K562 (cell line): Measurements from ENCODE around the gene MRPL54. TPM values are rescaled to one million over a fixed set of nuclear protein-coding genes. Genes with fewer than 3 reads are reported as not detected.

Experiments
- ATAC-seq: fragments of 200-7000 bp; cut with Tn5 transposase; 3 replicates; pipeline ENCODE4 v1.9.1; 2020; ENCODE audit warnings: moderate library complexity
- BruUV-seq: library from RNA; stranded (reverse); fragments of 400-500 nt; replicated peaks from 2 replicates; lab custom pipeline; 2021; lab: Mats Ljungman, UMichigan
- CTCF ChIA-PET: fragments of 300-600 bp; formaldehyde crosslinking; extraction: SDS; loops from one replicate; lab custom pipeline; 2021; ENCODE audit warnings: low intra/inter-chr PET ratio; lab: Yijun Ruan, JAX
- POLR2A ChIA-PET: fragments of 300-600, 350-650 bp; sonication (Branson Sonifier 250); formaldehyde crosslinking; extraction: SDS; loops from one replicate; lab custom pipeline; 2021; ENCODE audit warnings: antibody characterized with exemption, inconsistent platforms; lab: Yijun Ruan, JAX
- DNase-seq, 4 experiments: peaks; one replicate each; pipeline versions ENCODE4 v3.0.0 to v3.0.0-alpha.2; 2011 to 2018; ENCODE audit warnings: low spot score in 3 of 4, mixed read lengths in 3 of 4; ENCODE audit errors: extremely low read depth in 1 of 4
- FAIRE-seq: peaks from 2 replicates; lab custom pipeline; 2011; peaks lifted over from hg19 to GRCh38; lab: Jason Lieb, UNC
- H2AFZ ChIP-seq: 2 replicates; pipeline ENCODE4 v1.6.0; 2011; ENCODE audit warnings: low read depth, low read length, control low read depth, inconsistent platforms
- H3K27ac ChIP-seq: fragments of 200-600 bp; 3 replicates; pipeline ENCODE4 v1.8.0; 2011; ENCODE audit warnings: low read depth, mild to moderate bottlenecking, control low read depth, inconsistent platforms, low read length, moderate library complexity, mixed read lengths; ENCODE audit errors: extremely low read depth
- H3K27me3 ChIP-seq, 2 experiments: fragments of 300-600 bp in 1 of 2; 2 replicates in 1 of 2; 3 replicates in 1 of 2; pipeline versions ENCODE4 v1.6.0 to v1.8.0; 2011; ENCODE audit warnings: inconsistent platforms in 2 of 2, low read length in 2 of 2, mild to moderate bottlenecking in 1 of 2, mixed read lengths in 1 of 2, moderate library complexity in 1 of 2; ENCODE audit not compliant: control insufficient read depth in 2 of 2, insufficient read depth in 2 of 2
- H3K36me3 ChIP-seq: fragments of 300-600 bp; 3 replicates; pipeline ENCODE4 v1.8.0; 2011; ENCODE audit warnings: mild to moderate bottlenecking, low read length, inconsistent platforms; ENCODE audit not compliant: control insufficient read depth, insufficient read depth
- H3K4me1 ChIP-seq, 2 experiments: fragments of 200-600 bp in 1 of 2; replicated peaks in 1 of 2; 2 replicates in 1 of 2; 3 replicates in 1 of 2; pipeline versions ENCODE4 v1.5.1 to v1.8.0; 2011; ENCODE audit warnings: inconsistent platforms in 2 of 2, low read length in 2 of 2, mild to moderate bottlenecking in 1 of 2, mixed read lengths in 1 of 2, moderate library complexity in 1 of 2; ENCODE audit not compliant: control insufficient read depth in 2 of 2, insufficient read depth in 2 of 2
- H3K4me2 ChIP-seq: 2 replicates; pipeline ENCODE4 v1.6.1; 2011; ENCODE audit warnings: low read length, control low read depth, inconsistent platforms, mixed read lengths; ENCODE audit not compliant: insufficient read depth
- H3K4me3 ChIP-seq: fragments of 200-600 bp; sonication (generic), shearing (Covaris generic); 2 replicates; pipeline ENCODE4 v1.5.1; 2016; ENCODE audit warnings: control low read depth, inconsistent platforms
- H3K79me2 ChIP-seq: fragments of 200-600 bp; 3 replicates; pipeline ENCODE4 v1.8.0; 2011; ENCODE audit warnings: low read length, inconsistent platforms; ENCODE audit not compliant: control insufficient read depth, insufficient read depth
- H3K9ac ChIP-seq, 2 experiments: 2 replicates each; pipeline versions ENCODE4 v1.6.0 to v1.6.1; 2011; ENCODE audit warnings: low read depth in 2 of 2, low read length in 2 of 2, control low read depth in 1 of 2, inconsistent platforms in 1 of 2, mild to moderate bottlenecking in 1 of 2, mixed read lengths in 1 of 2; ENCODE audit not compliant: insufficient read depth in 1 of 2
- H3K9me1 ChIP-seq: one replicate; pipeline ENCODE4 v1.6.0; 2011; ENCODE audit warnings: inconsistent platforms, mild to moderate bottlenecking, low read length, moderate library complexity; ENCODE audit not compliant: control insufficient read depth, insufficient read depth
- H3K9me3 ChIP-seq: replicated peaks from 2 replicates; pipeline ENCODE4 v1.5.1; 2011; ENCODE audit warnings: low read depth, low read length, inconsistent platforms; ENCODE audit not compliant: control insufficient read depth, insufficient read depth
- H4K20me1 ChIP-seq: replicated peaks from 2 replicates; pipeline ENCODE4 v1.6.1; 2011; ENCODE audit warnings: low read length, inconsistent platforms, mixed read lengths; ENCODE audit not compliant: control insufficient read depth, insufficient read depth
- BCOR ChIP-seq: fragments of 450-650 bp; IDR thresholded peaks from 2 replicates; pipeline ENCODE4 v1.6.1; 2016
- CEBPG ChIP-seq, 3 experiments: fragments of 200-800 bp in 1 of 3; sonication (Bioruptor generic) in 1 of 3; sonication (generic) in 1 of 3; formaldehyde crosslinking in 1 of 3; IDR thresholded peaks in 2 of 3; conservative IDR thresholded peaks in 1 of 3; 2 replicates each; pipeline versions ENCODE4 v1.6.1 to v1.8.0; 2016 to 2022; ENCODE audit warnings: missing compliant biosample characterization in 2 of 3, missing genetic modification characterization in 2 of 3, mild to moderate bottlenecking in 1 of 3, missing genetic modification reagents in 1 of 3
- NFIC ChIP-seq: fragments of 450-650 bp; IDR thresholded peaks from 2 replicates; pipeline ENCODE4 v1.6.1; 2017; ENCODE audit warnings: mild to moderate bottlenecking, inconsistent platforms
- RBM25 ChIP-seq: fragments of 200-400 bp; formaldehyde crosslinking; IDR thresholded peaks from 2 replicates; pipeline ENCODE4 v1.6.1; 2018; ENCODE audit warnings: low read length, low read depth, moderate library complexity; ENCODE audit not compliant: severe bottlenecking
- SMAD1 ChIP-seq: fragments of 150-350 bp; IDR thresholded peaks from 2 replicates; pipeline ENCODE4 v1.6.1; 2014; ENCODE audit warnings: low read length, low read depth; ENCODE audit not compliant: partially characterized antibody
- SMARCA5 ChIP-seq: fragments of 450-650 bp; IDR thresholded peaks from 2 replicates; pipeline ENCODE4 v1.6.1; 2016
- ZFP36 ChIP-seq: fragments of 150-350 bp; IDR thresholded peaks from 2 replicates; pipeline ENCODE4 v1.6.1; 2018; ENCODE audit warnings: low read length, low read depth; ENCODE audit not compliant: partially characterized antibody
- ZNF830 ChIP-seq: fragments of 250-450 bp; sonication (Bioruptor Pico); IDR thresholded peaks from 2 replicates; pipeline ENCODE4 v1.5.0; 2021; ENCODE audit warnings: mild to moderate bottlenecking
- WGBS: fragments of 100-300 bp; shearing (Covaris generic); methylation state at CpG from one replicate; pipeline ENCODE4 v1.1.6; 2016; ENCODE audit warnings: low coverage, mixed read lengths; ENCODE audit not compliant: insufficient coverage; ENCODE audit errors: missing lambda C conversion rate; 5-methylcytosine and 5-hydroxymethylcytosine counted together
- in situ Hi-C: fragments of 300-500 bp; cut with MboI; formaldehyde crosslinking; loops from 4 replicates; pipeline ENCODE4 v1.15.0; 2018; ENCODE audit warnings: inconsistent platforms, mixed read lengths
- intact Hi-C: fragments of 100-400 bp; cut with micrococcal nuclease; formaldehyde crosslinking; loops from 2 replicates; pipeline ENCODE4 v1.14.2; 2022
- polyA plus RNA-seq, 8 experiments: library from polyadenylated mRNA; depleted of rRNA in 4 of 8; stranded (reverse) in 5 of 8; unstranded in 3 of 8; fragments of >200 nt; fragmentation: Nextera tagmentation in 2 of 8; fragmentation: Illumina TruSeq in 1 of 8; extraction: Ambion mirVana in 2 of 8; extraction: Trizol in 1 of 8; gene quantifications; 2 replicates each; pipeline versions ENCODE4 v1.2.1 to v1.2.3, GENCODE V29; 2011 to 2014; ENCODE audit warnings: inconsistent platforms in 1 of 8, missing spikeins in 1 of 8
- total RNA-seq, 7 experiments: library from RNA; depleted of rRNA in 6 of 7; stranded (reverse); fragments of >200 nt in 6 of 7; fragmentation: Illumina TruSeq in 2 of 7; extraction: Trizol in 2 of 7; gene quantifications; 2 replicates each; pipeline versions ENCODE4 v1.2.1 to v1.2.3, GENCODE V29; 2011 to 2021; ENCODE audit warnings: low replicate concordance in 1 of 7

The MRPL54 gene
- total and polyA plus RNA-seq, 9 of the 15 experiments (the other 6 are each of a cell fraction or from before 2014, with no cell fraction given): 3.5 to 120 (median 56.9) TPM

DNA sequence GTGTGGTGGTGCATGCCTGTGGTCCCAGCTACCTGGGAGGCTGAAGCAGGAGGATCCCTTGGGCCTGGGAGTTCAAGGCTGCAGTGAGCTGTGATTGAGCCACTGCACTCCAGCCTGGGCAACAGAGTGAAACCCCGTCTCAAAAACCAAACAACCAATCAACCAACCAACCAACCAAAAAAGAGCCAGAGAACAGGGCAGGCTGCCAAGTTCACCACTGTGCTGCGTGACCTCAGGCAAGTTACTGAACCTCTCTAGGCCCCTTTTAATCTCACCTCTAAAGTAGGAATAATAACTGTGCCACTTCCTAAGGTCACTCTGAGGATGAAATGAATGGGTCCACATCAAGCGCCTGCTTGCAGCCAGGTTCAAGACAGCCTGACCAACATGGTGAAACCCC is 37.4 kb upstream of the MRPL54 start:
- FAIRE-seq: no peak
- H3K9ac ChIP-seq: no peak overlapping the region

DNA sequence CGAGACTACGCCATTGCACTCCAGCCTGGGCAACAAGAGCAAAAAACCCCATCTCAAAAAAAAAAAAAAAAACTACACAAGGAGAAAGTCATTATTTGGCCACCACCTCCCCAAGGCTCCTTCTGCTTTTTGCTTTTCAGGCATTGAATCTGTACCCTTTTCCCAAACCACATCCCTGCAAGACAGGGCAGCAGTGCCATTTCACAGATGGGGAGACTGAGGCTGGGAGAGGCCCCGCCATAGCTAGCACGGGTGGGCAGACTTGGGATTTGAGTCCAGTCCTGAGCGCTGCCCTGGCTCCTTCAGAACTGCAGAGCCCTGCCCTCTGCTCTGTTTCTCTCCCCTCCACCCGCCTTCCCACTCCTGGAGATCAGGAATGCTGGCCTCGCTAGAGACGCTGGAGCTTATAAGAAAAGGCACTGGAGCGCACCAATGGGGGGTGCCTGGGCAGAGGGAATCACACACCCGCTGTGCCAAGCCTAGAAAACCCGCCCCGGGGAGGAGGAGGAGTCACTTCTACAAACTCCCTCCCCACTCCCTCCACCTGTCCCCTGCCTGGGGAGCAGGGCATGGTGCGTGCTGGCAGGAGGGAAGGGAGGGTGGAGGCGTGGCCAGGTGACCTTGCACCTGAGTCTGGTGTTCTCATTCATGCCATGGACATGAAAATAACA is 36.7 kb upstream of the MRPL54 start:
- Histone ChIP-seq H4K20me1 (no peaks in the 10 kb centered on the region), H3K79me2 (no peaks in the 10 kb centered on the region), H2AFZ (no peak overlapping the region), H3K4me3 (no peak overlapping the region), H3K9ac (no peak overlapping the region), H3K4me2 (no peak overlapping the region), H3K9me1 (no peaks in the 10 kb centered on the region), H3K4me1 (peaks cover 2 to 30% of the 10 kb centered on the region in 2 experiments; a peak in 3 of 5 replicates), H3K27me3 (no peaks in the 10 kb centered on the region), H3K9me3 (no peaks in the 10 kb centered on the region), H3K36me3 (no peaks in the 10 kb centered on the region), H3K27ac (no peak overlapping the region)
- no peak for ATAC-seq
- in situ Hi-C loops (no loop called here), intact Hi-C loops (no loop called here)
- TF ChIP-seq RBM25: peak; percentile 73
- 0 out of 2 replicates have a peak, but pooled peaks have one; percentile 31 for TF ChIP-seq SMARCA5
- TF ChIP-seq BCOR: peak; percentile 62; the same call in 1 of the 2 replicates
- no peak for TF ChIP-seq CEBPG (CRISPR knock-in tag; IDR thresholded peaks at IDR 0.05)
- TF ChIP-seq CEBPG (tag; conservative IDR thresholded peaks at IDR 0.05 in 1 of 2, IDR thresholded peaks at IDR 0.05 in 1 of 2): no peak
- ChIA-PET CTCF (no interaction called here), POLR2A (interaction anchor here (0.7 kb wide), 1 partner anchor 9 kb away, joined by 3 read pairs; no protein-coding TSS in a partner anchor)
- DNase-seq: peak in 1 of 4 experiments; percentile 8
- WGBS: 19% methylated on average over 8 of the region's 14 CpGs
- no TSS peak for BruUV-seq
- FAIRE-seq: no peak

More for the DNA sequence above, 37.4 kb upstream of the MRPL54 start:
- intact Hi-C loops (no loop called here), in situ Hi-C loops (no loop called here)
- H3K79me2 ChIP-seq: no peaks in the 10 kb centered on the region
- no peaks in the 10 kb centered on the region for H3K27me3 ChIP-seq
- no peak overlapping the region for H3K4me2 ChIP-seq
- no peak for TF ChIP-seq SMAD1
- peak; percentile 29 for TF ChIP-seq ZFP36
- TF ChIP-seq NFIC: peak; percentile 79
- TF ChIP-seq ZNF830 (CRISPR knock-in tag): no peak
- H3K9me3 ChIP-seq: no peaks in the 10 kb centered on the region
- H2AFZ ChIP-seq: no peak overlapping the region
- H3K36me3 ChIP-seq: no peaks in the 10 kb centered on the region
- ChIA-PET CTCF (no interaction called here), POLR2A (interaction anchor here (0.6 to 0.8 kb wide), 3 partner anchors 9 to 704 kb away, joined by 3 to 4 read pairs (median 3); no protein-coding TSS in a partner anchor)
- ATAC-seq (no peak), DNase-seq (no peak)
- no TSS peak for BruUV-seq
- peaks cover 7 to 31% of the 10 kb centered on the region in 2 experiments; a peak in 3 of 5 replicates for H3K4me1 ChIP-seq
- WGBS: 63% methylated on average over 2 of the region's 3 CpGs
- no peaks in the 10 kb centered on the region for H3K9me1 ChIP-seq
- no peaks in the 10 kb centered on the region for H4K20me1 ChIP-seq
- no peak overlapping the region for H3K4me3 ChIP-seq
- no peak overlapping the region for H3K27ac ChIP-seq
